SK-N-SH (cell line): ENCODE measurements around the gene AGBL1. TPM values are rescaled to one million over a fixed set of nuclear protein-coding genes. Genes with fewer than 3 reads are reported as not detected.

Experiments
- CTCF ChIA-PET: fragments of 300-600, 350-600 bp; formaldehyde crosslinking; extraction: SDS; loops from one replicate; lab custom pipeline; 2021; lab: Yijun Ruan, JAX
- POLR2A ChIA-PET: fragments of 350-600 bp; sonication (Branson Sonifier 250); formaldehyde crosslinking; extraction: SDS; loops from one replicate; lab custom pipeline; 2020; ENCODE audit warnings: antibody characterized with exemption, inconsistent platforms; lab: Yijun Ruan, JAX
- DNase-seq: peaks from one replicate; pipeline ENCODE4 v3.0.0; 2012
- H2AFZ ChIP-seq: fragments of 200-600 bp; sonication (generic); 2 replicates; pipeline ENCODE4 v1.8.1; 2016; ENCODE audit warnings: antibody characterized with exemption, mild to moderate bottlenecking, low read depth
- H3F3A ChIP-seq: fragments of 200-600 bp; sonication (generic); replicated peaks from 2 replicates; pipeline ENCODE3; 2016; ENCODE audit warnings: antibody characterized with exemption, mild to moderate bottlenecking; ENCODE audit not compliant: insufficient read depth
- H3K27ac ChIP-seq, 2 experiments: fragments of 200-500 bp in 1 of 2; fragments of 200-600 bp in 1 of 2; sonication (Bioruptor generic) in 1 of 2; sonication (generic), shearing (Covaris generic) in 1 of 2; 2 replicates each; pipeline versions ENCODE4 v1.5.1 to v1.6.1; 2014 to 2016; ENCODE audit warnings: low read depth in 2 of 2, inconsistent platforms in 1 of 2, low read length in 1 of 2, mild to moderate bottlenecking in 1 of 2, mixed read lengths in 1 of 2
- H3K27me3 ChIP-seq: fragments of 200-600 bp; sonication (generic), shearing (Covaris generic); 2 replicates; pipeline ENCODE4 v1.6.1; 2016; ENCODE audit warnings: mixed run types; ENCODE audit not compliant: insufficient read depth
- H3K36me3 ChIP-seq, 2 experiments: fragments of 200-500 bp in 1 of 2; fragments of 200-600 bp in 1 of 2; sonication (Bioruptor generic) in 1 of 2; sonication (generic) in 1 of 2; replicated peaks in 1 of 2; 2 replicates each; pipeline versions ENCODE3 to v1.5.1; 2014 to 2016; ENCODE audit warnings: low read length in 1 of 2, mild to moderate bottlenecking in 1 of 2; ENCODE audit not compliant: insufficient read depth in 2 of 2, control insufficient read depth in 1 of 2
- H3K4me1 ChIP-seq, 2 experiments: fragments of 200-500 bp in 1 of 2; fragments of 200-600 bp in 1 of 2; sonication (Bioruptor generic) in 1 of 2; sonication (generic), shearing (Covaris generic) in 1 of 2; 2 replicates each; pipeline versions ENCODE4 v1.5.1 to v1.6.1; 2014 to 2016; ENCODE audit warnings: low read depth in 1 of 2, low read length in 1 of 2, mixed run types in 1 of 2; ENCODE audit not compliant: insufficient read depth in 2 of 2, control insufficient read depth in 1 of 2
- H3K4me2 ChIP-seq: fragments of 200-600 bp; sonication (generic), shearing (Covaris generic); 2 replicates; pipeline ENCODE4 v1.6.1; 2017; ENCODE audit warnings: mixed run types
- H3K4me3 ChIP-seq, 2 experiments: fragments of 200-500 bp in 1 of 2; fragments of 200-600 bp in 1 of 2; sonication (Bioruptor generic) in 1 of 2; sonication (generic), shearing (Covaris generic) in 1 of 2; 2 replicates each; pipeline versions ENCODE4 v1.5.1 to v1.8.1; 2014 to 2016; ENCODE audit warnings: low read depth in 2 of 2, inconsistent platforms in 1 of 2, low read length in 1 of 2, mild to moderate bottlenecking in 1 of 2, mixed read lengths in 1 of 2, moderate library complexity in 1 of 2
- H3K79me2 ChIP-seq: fragments of 200-600 bp; sonication (generic); 2 replicates; pipeline ENCODE4 v1.8.1; 2017; ENCODE audit warnings: mild to moderate bottlenecking; ENCODE audit not compliant: insufficient read depth
- H3K9ac ChIP-seq: fragments of 200-600 bp; sonication (generic); 2 replicates; pipeline ENCODE4 v1.6.1; 2017; ENCODE audit warnings: mixed run types
- H3K9me2 ChIP-seq: fragments of 200-600 bp; sonication (generic); 2 replicates; pipeline ENCODE4 v1.6.1; 2017; ENCODE audit warnings: mixed run types
- H3K9me3 ChIP-seq: fragments of 200-600 bp; sonication (generic); 2 replicates; pipeline ENCODE4 v1.6.1; 2017; ENCODE audit warnings: mixed run types, mild to moderate bottlenecking, moderate library complexity
- H4K20me1 ChIP-seq: fragments of 200-600 bp; sonication (generic); 2 replicates; pipeline ENCODE4 v1.6.1; 2017; ENCODE audit warnings: mild to moderate bottlenecking, mixed run types; ENCODE audit not compliant: insufficient read depth
- CHD2 ChIP-seq: fragments of 150-350 bp; IDR thresholded peaks from 2 replicates; pipeline ENCODE4 v1.6.1; 2018; ENCODE audit warnings: low read length; ENCODE audit not compliant: partially characterized antibody
- EP300 ChIP-seq, 2 experiments: IDR thresholded peaks; 2 replicates each; pipeline versions ENCODE4 v1.4.0 to v1.6.1; 2012; ENCODE audit warnings: borderline replicate concordance in 1 of 2, low read depth in 1 of 2, low read length in 1 of 2
- FOSL2 ChIP-seq: IDR thresholded peaks from 2 replicates; pipeline ENCODE4 v1.4.0; 2012; ENCODE audit warnings: low read depth, mild to moderate bottlenecking, moderate library complexity, borderline replicate concordance
- FOXM1 ChIP-seq: IDR thresholded peaks from 2 replicates; pipeline ENCODE4 v1.4.0; 2012; ENCODE audit warnings: low read depth, mild to moderate bottlenecking
- GABPA ChIP-seq: IDR thresholded peaks from 2 replicates; pipeline ENCODE4 v1.4.0; 2012; ENCODE audit warnings: low read depth, mild to moderate bottlenecking
- IRF3 ChIP-seq: fragments of 150-350 bp; IDR thresholded peaks from 2 replicates; pipeline ENCODE4 v1.6.1; 2016; ENCODE audit warnings: mild to moderate bottlenecking, low read depth, low read length
- JUND ChIP-seq: IDR thresholded peaks from 2 replicates; pipeline ENCODE4 v1.4.0; 2012
- MEF2A ChIP-seq: IDR thresholded peaks from 2 replicates; pipeline ENCODE4 v1.4.0; 2012; ENCODE audit warnings: low read depth, borderline replicate concordance
- NRF1 ChIP-seq: IDR thresholded peaks from 2 replicates; pipeline ENCODE4 v1.6.1; 2012; ENCODE audit warnings: low read depth, mild to moderate bottlenecking, low read length
- PBX3 ChIP-seq: IDR thresholded peaks from 2 replicates; pipeline ENCODE4; 2012
- RAD21 ChIP-seq: IDR thresholded peaks from 2 replicates; pipeline ENCODE4 v1.6.1; 2012; ENCODE audit warnings: mild to moderate bottlenecking, low read length
- RXRA ChIP-seq: IDR thresholded peaks from 2 replicates; pipeline ENCODE4 v1.4.0; 2012; ENCODE audit warnings: low read depth, mild to moderate bottlenecking, borderline replicate concordance
- SMC3 ChIP-seq: IDR thresholded peaks from 2 replicates; pipeline ENCODE4 v1.6.1; 2012; ENCODE audit warnings: low read depth, low read length, improper control_type of control experiment
- TAF1 ChIP-seq: IDR thresholded peaks from 2 replicates; pipeline ENCODE4 v1.6.1; 2012; ENCODE audit warnings: low read depth, mild to moderate bottlenecking, low read length, moderate library complexity, borderline replicate concordance
- TCF12 ChIP-seq: IDR thresholded peaks from 2 replicates; pipeline ENCODE4 v1.4.0; 2012
- YY1 ChIP-seq: IDR thresholded peaks from 2 replicates; pipeline ENCODE4 v1.4.0; 2012; ENCODE audit warnings: low read depth, mild to moderate bottlenecking
- WGBS: methylation state at CpG from one replicate; pipeline ENCODE4 v1.1.6; 2017; ENCODE audit warnings: low lambda C conversion rate; 5-methylcytosine and 5-hydroxymethylcytosine counted together
- polyA plus RNA-seq, 3 experiments: library from polyadenylated mRNA; depleted of rRNA; stranded (reverse); fragments of >200 nt; gene quantifications; 2 replicates each; pipeline ENCODE4 v1.2.3, GENCODE V29; 2012
- TF ChIP-seq, protein P1 (sequence below): IDR thresholded peaks from 2 replicates; pipeline ENCODE4 v1.6.1; 2012; ENCODE audit warnings: mild to moderate bottlenecking, low read depth, low read length, moderate library complexity
- TF ChIP-seq, protein P2 (sequence below): IDR thresholded peaks from 2 replicates; pipeline ENCODE4 v1.4.0; 2012; ENCODE audit warnings: low read depth, borderline replicate concordance

AGBL1 gene
- polyA plus RNA-seq, 1 of the 3 experiments (the other 2 are of a cell fraction), result not detected

DNA sequence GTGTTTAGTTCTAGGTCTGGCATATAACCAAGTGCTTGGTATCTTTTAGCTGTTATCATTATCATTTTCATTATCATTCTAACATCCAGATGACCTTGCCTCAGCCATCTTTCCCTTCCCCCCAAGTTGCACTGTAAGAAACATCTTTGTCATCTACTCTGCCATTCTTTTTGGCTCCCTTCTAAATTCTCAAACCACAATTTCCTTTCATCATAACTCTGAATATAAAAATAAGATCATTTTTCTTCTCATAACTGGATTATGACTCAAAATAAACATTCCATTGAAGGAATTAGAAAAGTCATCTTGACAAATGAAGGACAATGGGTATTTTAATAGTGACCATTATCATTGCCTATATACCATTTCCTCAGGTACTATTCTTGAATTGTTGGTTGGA is 786.2 kb downstream of the AGBL1 start (continued):
- TF ChIP-seq TCF12 (peak; percentile 84), IRF3 (no peak), PBX3 (peak; percentile 76; the same call in 1 of the 2 replicates), FOXM1 (peak; percentile 78; the same call in 1 of the 2 replicates), SMC3 (no peak), MEF2A (peak; percentile 46; the same call in 1 of the 2 replicates), RAD21 (no peak)
- TF ChIP-seq, protein P1, sequence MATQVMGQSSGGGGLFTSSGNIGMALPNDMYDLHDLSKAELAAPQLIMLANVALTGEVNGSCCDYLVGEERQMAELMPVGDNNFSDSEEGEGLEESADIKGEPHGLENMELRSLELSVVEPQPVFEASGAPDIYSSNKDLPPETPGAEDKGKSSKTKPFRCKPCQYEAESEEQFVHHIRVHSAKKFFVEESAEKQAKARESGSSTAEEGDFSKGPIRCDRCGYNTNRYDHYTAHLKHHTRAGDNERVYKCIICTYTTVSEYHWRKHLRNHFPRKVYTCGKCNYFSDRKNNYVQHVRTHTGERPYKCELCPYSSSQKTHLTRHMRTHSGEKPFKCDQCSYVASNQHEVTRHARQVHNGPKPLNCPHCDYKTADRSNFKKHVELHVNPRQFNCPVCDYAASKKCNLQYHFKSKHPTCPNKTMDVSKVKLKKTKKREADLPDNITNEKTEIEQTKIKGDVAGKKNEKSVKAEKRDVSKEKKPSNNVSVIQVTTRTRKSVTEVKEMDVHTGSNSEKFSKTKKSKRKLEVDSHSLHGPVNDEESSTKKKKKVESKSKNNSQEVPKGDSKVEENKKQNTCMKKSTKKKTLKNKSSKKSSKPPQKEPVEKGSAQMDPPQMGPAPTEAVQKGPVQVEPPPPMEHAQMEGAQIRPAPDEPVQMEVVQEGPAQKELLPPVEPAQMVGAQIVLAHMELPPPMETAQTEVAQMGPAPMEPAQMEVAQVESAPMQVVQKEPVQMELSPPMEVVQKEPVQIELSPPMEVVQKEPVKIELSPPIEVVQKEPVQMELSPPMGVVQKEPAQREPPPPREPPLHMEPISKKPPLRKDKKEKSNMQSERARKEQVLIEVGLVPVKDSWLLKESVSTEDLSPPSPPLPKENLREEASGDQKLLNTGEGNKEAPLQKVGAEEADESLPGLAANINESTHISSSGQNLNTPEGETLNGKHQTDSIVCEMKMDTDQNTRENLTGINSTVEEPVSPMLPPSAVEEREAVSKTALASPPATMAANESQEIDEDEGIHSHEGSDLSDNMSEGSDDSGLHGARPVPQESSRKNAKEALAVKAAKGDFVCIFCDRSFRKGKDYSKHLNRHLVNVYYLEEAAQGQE, result no peak
- TF ChIP-seq, protein P2, sequence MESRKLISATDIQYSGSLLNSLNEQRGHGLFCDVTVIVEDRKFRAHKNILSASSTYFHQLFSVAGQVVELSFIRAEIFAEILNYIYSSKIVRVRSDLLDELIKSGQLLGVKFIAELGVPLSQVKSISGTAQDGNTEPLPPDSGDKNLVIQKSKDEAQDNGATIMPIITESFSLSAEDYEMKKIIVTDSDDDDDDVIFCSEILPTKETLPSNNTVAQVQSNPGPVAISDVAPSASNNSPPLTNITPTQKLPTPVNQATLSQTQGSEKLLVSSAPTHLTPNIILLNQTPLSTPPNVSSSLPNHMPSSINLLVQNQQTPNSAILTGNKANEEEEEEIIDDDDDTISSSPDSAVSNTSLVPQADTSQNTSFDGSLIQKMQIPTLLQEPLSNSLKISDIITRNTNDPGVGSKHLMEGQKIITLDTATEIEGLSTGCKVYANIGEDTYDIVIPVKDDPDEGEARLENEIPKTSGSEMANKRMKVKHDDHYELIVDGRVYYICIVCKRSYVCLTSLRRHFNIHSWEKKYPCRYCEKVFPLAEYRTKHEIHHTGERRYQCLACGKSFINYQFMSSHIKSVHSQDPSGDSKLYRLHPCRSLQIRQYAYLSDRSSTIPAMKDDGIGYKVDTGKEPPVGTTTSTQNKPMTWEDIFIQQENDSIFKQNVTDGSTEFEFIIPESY, result no peak

GRCh38 chr15:86870846-86871245 is 791.2 kb downstream of the AGBL1 start:
- Histone ChIP-seq H3K27me3 (no peaks in the 10 kb centered on the region), H2AFZ (no peak overlapping the region), H3K4me3 (no peak overlapping the region), H3K9me2 (no peaks in the 10 kb centered on the region), H3F3A (no peaks in the 10 kb centered on the region), H4K20me1 (no peaks in the 10 kb centered on the region), H3K4me2 (no peak overlapping the region), H3K36me3 (no peaks in the 10 kb centered on the region), H3K79me2 (no peaks in the 10 kb centered on the region), H3K27ac (no peak overlapping the region), H3K9me3 (no peaks in the 10 kb centered on the region), H3K4me1 (peaks cover 0 to 4% of the 10 kb centered on the region in 2 experiments; a peak in 1 of 4 replicates), H3K9ac (no peak overlapping the region)
- DNase-seq, result no peak
- WGBS, result 26% methylated on average over 3 of the region's 3 CpGs
- CTCF ChIA-PET, result interaction anchor here (1.0 kb wide), 1 partner anchor 57 kb away, joined by 3 read pairs; no protein-coding TSS in a partner anchor
- POLR2A ChIA-PET, result no interaction called here
- TF ChIP-seq NRF1 (no peak), FOSL2 (no peak), RXRA (no peak), IRF3 (no peak), FOXM1 (no peak), TAF1 (no peak), TCF12 (no peak), GABPA (no peak), SMC3 (no peak), JUND (no peak), CHD2 (no peak), YY1 (no peak), EP300 (IDR thresholded peaks at IDR 0.05; ENCODE audit: borderline replicate concordance in 1 of 2, low read depth in 1 of 2, low read length in 1 of 2) (no peak)
- TF ChIP-seq, protein P2, result no peak
